ENCODE data around the gene HERC4.
"Not testable (repeated sequence)": the region's sequence is repeated elsewhere in the genome, so short reads cannot be mapped to it uniquely, and the experiment has no call there.

Gene HERC4

DNA sequence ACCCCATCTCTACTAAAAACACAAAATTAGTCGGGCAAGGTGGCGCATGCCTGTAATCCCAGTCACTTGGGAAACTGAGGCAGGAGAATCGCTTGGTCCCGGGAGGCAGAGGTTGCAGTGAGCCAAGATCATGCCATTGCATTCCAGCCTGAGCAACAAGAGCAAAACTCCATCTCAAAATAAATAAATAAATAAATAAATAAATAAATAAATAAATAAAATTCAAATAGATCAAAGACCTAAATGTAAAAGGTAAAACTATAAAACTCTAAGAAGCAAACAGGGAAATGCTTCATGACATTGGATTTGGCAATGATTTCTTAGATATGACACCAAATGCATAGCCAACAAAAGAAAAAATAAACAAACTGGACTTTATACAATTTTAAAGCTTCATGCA lies 52.8 kb downstream of the HERC4 start:
- H3K27ac ChIP-seq (ENCODE audit: insufficient read depth, low read length, poor library complexity, severe bottlenecking); H3K4me3 ChIP-seq (ENCODE audit: insufficient read depth, low read depth, low read length, poor library complexity, severe bottlenecking); DNase-seq; H3K9me3 ChIP-seq (ENCODE audit: control insufficient read depth, low read length); H3K27me3 ChIP-seq (replicated peaks; ENCODE audit: control insufficient read depth, insufficient read depth, low read length, poor library complexity, severe bottlenecking); H3K4me1 ChIP-seq (ENCODE audit: control insufficient read depth, insufficient read depth, low read length, poor library complexity, severe bottlenecking): not testable (repeated sequence)
- peaks cover 28% of the 10 kb centered on the region for H3K36me3 ChIP-seq (ENCODE audit: control insufficient read depth, insufficient read depth, low read length)

DNA sequence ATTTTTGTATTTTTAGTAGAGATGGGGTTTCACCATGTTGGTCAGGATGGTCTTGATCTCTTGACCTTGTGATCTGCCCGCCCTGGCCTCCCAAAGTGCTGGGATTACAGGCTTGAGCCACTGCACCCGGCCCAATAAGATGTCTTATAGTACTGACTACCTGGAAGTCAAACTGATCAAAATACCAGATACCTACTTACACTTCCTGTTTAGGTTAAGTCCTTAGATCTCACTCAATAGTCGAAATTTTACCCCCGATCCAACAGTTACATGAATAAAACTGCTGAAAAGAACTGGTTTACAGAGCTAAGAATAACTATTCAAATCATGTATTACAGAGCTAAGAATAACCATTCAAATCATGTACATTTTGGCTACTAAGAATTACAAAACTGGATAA lies 58.6 kb downstream of the HERC4 start:
- not testable (repeated sequence) for H3K4me3 ChIP-seq (ENCODE audit: insufficient read depth, low read depth, low read length, poor library complexity, severe bottlenecking); H3K9me3 ChIP-seq (ENCODE audit: control insufficient read depth, low read length); DNase-seq; H3K27me3 ChIP-seq (replicated peaks; ENCODE audit: control insufficient read depth, insufficient read depth, low read length, poor library complexity, severe bottlenecking); H3K27ac ChIP-seq (ENCODE audit: insufficient read depth, low read length, poor library complexity, severe bottlenecking); H3K4me1 ChIP-seq (ENCODE audit: control insufficient read depth, insufficient read depth, low read length, poor library complexity, severe bottlenecking)
- H3K36me3 ChIP-seq (ENCODE audit: control insufficient read depth, insufficient read depth, low read length), result peaks cover 27% of the 10 kb centered on the region

DNA sequence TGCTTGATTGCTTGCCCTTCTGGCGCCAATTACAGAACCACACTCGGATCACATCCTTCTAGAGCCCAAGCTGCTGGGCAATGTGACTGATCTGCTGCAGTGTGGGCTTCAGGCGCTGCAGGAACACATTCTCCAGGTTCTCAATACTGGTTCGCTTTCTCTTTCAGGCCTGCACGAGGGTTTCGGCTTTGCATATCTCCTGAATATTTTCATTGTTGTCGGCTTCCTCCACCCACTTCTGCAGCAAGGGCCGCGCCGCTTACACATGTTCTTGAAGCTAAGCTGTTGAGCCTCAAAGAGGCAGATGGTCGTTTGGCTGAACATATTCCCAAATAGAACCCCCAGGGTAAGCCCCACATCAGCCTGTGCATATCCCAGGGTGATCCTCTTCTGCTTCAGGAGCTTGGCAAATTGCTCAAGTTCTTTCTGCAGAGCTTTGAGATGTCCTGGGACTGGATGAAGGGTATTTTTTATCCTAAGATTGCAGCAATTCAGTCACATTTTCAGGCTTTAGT lies 64.6 kb downstream of the HERC4 start:
- peaks cover 22% of the 10 kb centered on the region for H3K36me3 ChIP-seq (ENCODE audit: control insufficient read depth, insufficient read depth, low read length)
- H3K27ac ChIP-seq (ENCODE audit: insufficient read depth, low read length, poor library complexity, severe bottlenecking), result no peak overlapping the region
- H3K4me3 ChIP-seq (ENCODE audit: insufficient read depth, low read depth, low read length, poor library complexity, severe bottlenecking), result no peak overlapping the region
- no peaks in the 10 kb centered on the region for H3K27me3 ChIP-seq (replicated peaks; ENCODE audit: control insufficient read depth, insufficient read depth, low read length, poor library complexity, severe bottlenecking)
- DNase-seq, result no peak
- H3K9me3 ChIP-seq (ENCODE audit: control insufficient read depth, low read length), result no peaks in the 10 kb centered on the region
- no peaks in the 10 kb centered on the region for H3K4me1 ChIP-seq (ENCODE audit: control insufficient read depth, insufficient read depth, low read length, poor library complexity, severe bottlenecking)

DNA sequence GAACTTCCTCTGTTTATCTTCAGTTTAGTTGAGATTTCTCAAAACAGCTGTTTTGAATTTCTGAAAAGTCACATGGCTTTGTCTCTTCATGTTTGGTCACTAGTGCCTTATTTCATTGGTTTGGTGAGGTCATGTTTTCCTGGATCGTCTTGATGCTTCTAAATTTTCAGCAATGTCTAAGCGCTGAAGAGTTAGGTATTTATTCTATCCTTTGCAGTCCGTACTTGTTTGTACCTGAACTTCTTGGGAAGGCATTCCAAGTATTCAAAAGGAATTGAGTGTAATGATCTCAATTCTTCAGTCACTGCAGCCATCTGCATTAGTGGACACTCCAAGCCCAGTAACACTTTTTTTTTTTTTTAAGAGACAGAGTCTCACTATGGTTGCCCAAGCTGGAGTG lies 67.7 kb downstream of the HERC4 start:
- H3K36me3 ChIP-seq (ENCODE audit: control insufficient read depth, insufficient read depth, low read length), result peaks cover 20% of the 10 kb centered on the region
- no peak overlapping the region for H3K27ac ChIP-seq (ENCODE audit: insufficient read depth, low read length, poor library complexity, severe bottlenecking)
- no peak overlapping the region for H3K4me3 ChIP-seq (ENCODE audit: insufficient read depth, low read depth, low read length, poor library complexity, severe bottlenecking)
- no peak for DNase-seq
- H3K4me1 ChIP-seq (ENCODE audit: control insufficient read depth, insufficient read depth, low read length, poor library complexity, severe bottlenecking), result no peaks in the 10 kb centered on the region
- H3K27me3 ChIP-seq (replicated peaks; ENCODE audit: control insufficient read depth, insufficient read depth, low read length, poor library complexity, severe bottlenecking), result no peaks in the 10 kb centered on the region
- no peaks in the 10 kb centered on the region for H3K9me3 ChIP-seq (ENCODE audit: control insufficient read depth, low read length)

DNA sequence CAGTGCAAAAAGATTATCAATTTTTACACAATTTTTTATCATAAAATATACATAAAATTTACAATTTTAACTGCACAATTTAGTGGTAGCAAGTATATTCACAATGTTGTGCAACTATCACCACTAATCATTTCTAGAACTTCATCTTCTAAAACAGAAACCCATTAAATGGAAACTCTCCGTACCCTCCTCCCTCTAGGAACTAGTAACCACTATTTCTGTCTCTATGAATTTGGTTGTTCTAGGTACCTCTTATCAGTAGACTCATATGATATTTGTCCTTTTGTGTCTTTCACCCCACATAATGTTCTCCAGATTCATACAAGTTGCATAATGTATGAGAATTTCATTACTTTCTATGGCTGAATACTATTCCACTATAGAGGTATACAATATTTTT lies 73.5 kb downstream of the HERC4 start:
- Histone ChIP-seq H3K4me1 (ENCODE audit: control insufficient read depth, insufficient read depth, low read length, poor library complexity, severe bottlenecking) (no peaks in the 10 kb centered on the region), H3K9me3 (ENCODE audit: control insufficient read depth, low read length) (no peaks in the 10 kb centered on the region), H3K27me3 (replicated peaks; ENCODE audit: control insufficient read depth, insufficient read depth, low read length, poor library complexity, severe bottlenecking) (no peaks in the 10 kb centered on the region), H3K36me3 (ENCODE audit: control insufficient read depth, insufficient read depth, low read length) (peaks cover 4% of the 10 kb centered on the region), H3K27ac (ENCODE audit: insufficient read depth, low read length, poor library complexity, severe bottlenecking) (no peak overlapping the region), H3K4me3 (ENCODE audit: insufficient read depth, low read depth, low read length, poor library complexity, severe bottlenecking) (no peak overlapping the region)
- no peak for DNase-seq

DNA sequence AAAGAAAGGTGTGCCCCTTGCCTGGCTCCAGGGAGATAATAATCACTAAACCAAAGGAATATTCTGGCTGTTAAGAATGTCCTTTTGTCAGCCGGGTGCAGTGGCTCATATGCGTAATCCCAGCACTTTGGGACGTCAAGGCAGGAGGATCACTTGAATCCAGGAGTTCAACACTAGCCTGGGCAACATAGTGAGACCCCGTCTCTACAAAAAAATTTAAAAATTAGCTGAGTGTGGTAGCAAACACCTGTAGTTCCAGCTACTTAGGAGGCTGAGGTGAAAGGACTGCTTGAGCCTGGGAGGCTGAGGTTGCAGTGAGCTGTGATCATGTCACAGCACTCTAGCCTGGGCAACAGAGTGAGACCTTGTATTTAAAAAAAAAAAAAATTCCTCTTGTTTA lies 74.1 kb downstream of the HERC4 start:
- Histone ChIP-seq H3K4me3 (ENCODE audit: insufficient read depth, low read depth, low read length, poor library complexity, severe bottlenecking) (no peak overlapping the region), H3K4me1 (ENCODE audit: control insufficient read depth, insufficient read depth, low read length, poor library complexity, severe bottlenecking) (no peaks in the 10 kb centered on the region), H3K36me3 (ENCODE audit: control insufficient read depth, insufficient read depth, low read length) (peaks cover 9% of the 10 kb centered on the region), H3K27me3 (replicated peaks; ENCODE audit: control insufficient read depth, insufficient read depth, low read length, poor library complexity, severe bottlenecking) (no peaks in the 10 kb centered on the region), H3K9me3 (ENCODE audit: control insufficient read depth, low read length) (no peaks in the 10 kb centered on the region), H3K27ac (ENCODE audit: insufficient read depth, low read length, poor library complexity, severe bottlenecking) (no peak overlapping the region)
- DNase-seq, result no peak

DNA sequence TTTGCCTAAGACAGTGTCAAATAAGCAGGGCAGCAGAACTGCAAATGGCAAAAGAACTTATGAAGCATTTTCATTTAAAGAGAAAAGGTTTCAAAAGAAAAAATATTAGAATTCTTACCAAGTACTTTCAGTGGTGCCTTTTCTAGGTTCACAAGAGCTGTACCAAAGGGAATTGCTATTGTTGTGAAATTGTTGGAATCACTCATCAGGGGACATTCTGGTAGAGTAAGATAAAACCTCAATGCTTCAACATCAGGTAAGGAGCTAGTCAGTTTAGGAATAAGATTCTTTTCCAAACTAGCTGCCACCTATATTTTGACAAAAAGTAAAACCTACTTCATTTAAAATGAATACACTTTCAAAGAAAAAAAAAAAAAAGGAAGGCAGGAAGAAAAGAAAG lies 85.0 kb downstream of the HERC4 start:
- no peaks in the 10 kb centered on the region for H3K9me3 ChIP-seq (ENCODE audit: control insufficient read depth, low read length)
- H3K27me3 ChIP-seq (replicated peaks; ENCODE audit: control insufficient read depth, insufficient read depth, low read length, poor library complexity, severe bottlenecking), result no peaks in the 10 kb centered on the region
- H3K4me1 ChIP-seq (ENCODE audit: control insufficient read depth, insufficient read depth, low read length, poor library complexity, severe bottlenecking), result no peaks in the 10 kb centered on the region
- no peak overlapping the region for H3K27ac ChIP-seq (ENCODE audit: insufficient read depth, low read length, poor library complexity, severe bottlenecking)
- peaks cover 28% of the 10 kb centered on the region for H3K36me3 ChIP-seq (ENCODE audit: control insufficient read depth, insufficient read depth, low read length)
- no peak overlapping the region for H3K4me3 ChIP-seq (ENCODE audit: insufficient read depth, low read depth, low read length, poor library complexity, severe bottlenecking)
- no peak for DNase-seq

DNA sequence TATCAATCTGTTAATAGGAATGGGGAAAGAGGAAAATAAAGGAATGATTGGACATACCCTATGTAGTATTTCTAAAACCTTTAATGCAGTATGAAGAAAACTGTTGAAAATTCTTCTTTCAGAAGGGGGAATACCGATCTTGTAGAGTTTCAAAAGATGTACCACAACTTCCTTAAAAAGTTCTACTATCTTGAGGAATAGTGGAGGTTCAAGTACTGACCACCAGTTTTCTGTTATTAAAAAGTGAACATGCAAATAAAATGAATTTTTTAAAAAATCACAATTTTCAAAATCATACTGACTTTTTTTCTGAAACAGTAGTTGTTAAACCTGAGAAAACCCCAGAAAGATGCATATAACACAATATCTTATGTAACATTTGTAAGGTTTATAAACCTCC lies 86.5 kb downstream of the HERC4 start:
- Histone ChIP-seq H3K9me3 (ENCODE audit: control insufficient read depth, low read length) (no peaks in the 10 kb centered on the region), H3K27ac (ENCODE audit: insufficient read depth, low read length, poor library complexity, severe bottlenecking) (no peak overlapping the region), H3K27me3 (replicated peaks; ENCODE audit: control insufficient read depth, insufficient read depth, low read length, poor library complexity, severe bottlenecking) (no peaks in the 10 kb centered on the region), H3K4me1 (ENCODE audit: control insufficient read depth, insufficient read depth, low read length, poor library complexity, severe bottlenecking) (no peaks in the 10 kb centered on the region), H3K36me3 (ENCODE audit: control insufficient read depth, insufficient read depth, low read length) (peaks cover 31% of the 10 kb centered on the region), H3K4me3 (ENCODE audit: insufficient read depth, low read depth, low read length, poor library complexity, severe bottlenecking) (no peak overlapping the region)
- DNase-seq, result no peak

DNA sequence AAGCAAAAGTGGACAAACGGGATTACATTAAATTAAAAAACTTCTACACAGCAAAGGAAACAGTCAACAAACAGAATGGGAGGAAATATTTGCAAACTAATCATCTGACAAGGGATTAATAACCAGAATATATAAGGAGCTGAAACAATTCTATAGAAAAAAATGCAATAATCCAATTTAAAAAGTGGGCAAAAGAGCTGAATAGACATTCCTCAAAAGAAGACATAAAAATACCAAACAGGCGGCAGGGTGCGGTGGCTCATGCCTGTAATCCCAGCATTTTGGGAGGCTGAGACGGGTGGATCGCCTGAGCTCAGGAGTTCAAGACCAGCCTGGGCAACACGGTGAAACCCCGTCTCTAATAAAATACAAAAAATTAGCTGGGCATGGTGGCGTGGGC lies 92.5 kb downstream of the HERC4 start:
- not testable (repeated sequence) for H3K9me3 ChIP-seq (ENCODE audit: control insufficient read depth, low read length); H3K4me1 ChIP-seq (ENCODE audit: control insufficient read depth, insufficient read depth, low read length, poor library complexity, severe bottlenecking); H3K27me3 ChIP-seq (replicated peaks; ENCODE audit: control insufficient read depth, insufficient read depth, low read length, poor library complexity, severe bottlenecking); DNase-seq; H3K27ac ChIP-seq (ENCODE audit: insufficient read depth, low read length, poor library complexity, severe bottlenecking); H3K4me3 ChIP-seq (ENCODE audit: insufficient read depth, low read depth, low read length, poor library complexity, severe bottlenecking)
- peaks cover 38% of the 10 kb centered on the region for H3K36me3 ChIP-seq (ENCODE audit: control insufficient read depth, insufficient read depth, low read length)

DNA sequence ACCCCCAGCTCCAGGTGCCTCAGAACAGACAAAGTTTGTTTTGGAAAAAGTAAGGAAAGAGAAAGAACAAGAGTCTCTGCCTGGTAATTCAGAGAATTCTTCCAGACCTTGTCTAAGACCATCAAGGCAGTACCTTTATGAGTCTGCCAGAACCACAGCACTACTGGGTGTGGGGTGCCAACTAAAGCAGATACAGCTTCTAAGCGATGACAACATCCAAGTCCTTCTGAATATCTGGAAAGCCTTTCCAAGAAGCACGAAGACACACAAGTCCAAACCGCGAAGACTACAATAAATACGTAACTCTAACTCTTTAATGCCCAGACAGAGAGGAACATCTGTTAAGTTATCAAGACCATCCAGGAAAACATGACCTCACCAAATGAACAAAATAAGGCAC lies 96.3 kb downstream of the HERC4 start:
- no peaks in the 10 kb centered on the region for H3K27me3 ChIP-seq (replicated peaks; ENCODE audit: control insufficient read depth, insufficient read depth, low read length, poor library complexity, severe bottlenecking)
- H3K9me3 ChIP-seq (ENCODE audit: control insufficient read depth, low read length), result no peaks in the 10 kb centered on the region
- H3K27ac ChIP-seq (ENCODE audit: insufficient read depth, low read length, poor library complexity, severe bottlenecking), result no peak overlapping the region
- no peak for DNase-seq
- no peaks in the 10 kb centered on the region for H3K4me1 ChIP-seq (ENCODE audit: control insufficient read depth, insufficient read depth, low read length, poor library complexity, severe bottlenecking)
- H3K4me3 ChIP-seq (ENCODE audit: insufficient read depth, low read depth, low read length, poor library complexity, severe bottlenecking), result no peak overlapping the region
- peaks cover 36% of the 10 kb centered on the region for H3K36me3 ChIP-seq (ENCODE audit: control insufficient read depth, insufficient read depth, low read length)

DNA sequence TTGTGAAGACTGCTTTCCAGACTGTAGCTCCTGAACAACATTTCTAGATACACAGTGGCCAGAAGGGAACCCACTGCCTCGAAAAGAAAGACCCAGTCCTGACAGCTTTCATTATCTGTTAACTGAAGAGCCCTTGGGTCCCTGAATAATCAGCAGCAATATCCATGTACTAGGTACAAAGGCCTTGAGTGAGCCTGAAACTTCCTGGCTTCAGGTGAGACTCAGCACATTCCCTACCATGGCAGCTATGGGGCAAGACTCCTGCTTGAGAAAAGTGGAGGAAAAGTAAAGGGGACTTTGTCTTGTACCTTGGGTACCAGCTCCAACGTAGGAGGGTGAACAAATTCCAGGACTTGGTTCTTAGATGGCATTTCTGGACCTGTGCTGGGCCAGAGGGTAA lies 97.8 kb downstream of the HERC4 start:
- no peak overlapping the region for H3K4me3 ChIP-seq (ENCODE audit: insufficient read depth, low read depth, low read length, poor library complexity, severe bottlenecking)
- no peak overlapping the region for H3K27ac ChIP-seq (ENCODE audit: insufficient read depth, low read length, poor library complexity, severe bottlenecking)
- no peak for DNase-seq
- H3K36me3 ChIP-seq (ENCODE audit: control insufficient read depth, insufficient read depth, low read length), result peaks cover 48% of the 10 kb centered on the region
- no peaks in the 10 kb centered on the region for H3K27me3 ChIP-seq (replicated peaks; ENCODE audit: control insufficient read depth, insufficient read depth, low read length, poor library complexity, severe bottlenecking)
- no peaks in the 10 kb centered on the region for H3K4me1 ChIP-seq (ENCODE audit: control insufficient read depth, insufficient read depth, low read length, poor library complexity, severe bottlenecking)
- no peaks in the 10 kb centered on the region for H3K9me3 ChIP-seq (ENCODE audit: control insufficient read depth, low read length)
